ENCODE measurements around the gene ACACA.
"Not testable (repeated sequence)": the region's sequence is repeated elsewhere in the genome, so short reads cannot be mapped to it uniquely, and the experiment has no call there.

ACACA gene

GRCh38 chr17:37358830-37359681, 47.6 kb downstream of the ACACA start:
- CTCF ChIA-PET, result interaction anchor here (0.7 to 2.0 kb wide), 3 partner anchors 13 to 78 kb away, joined by 3 to 11 read pairs (median 4); no protein-coding TSS in a partner anchor
- peak overlapping the region; percentile 97 for H3K27ac ChIP-seq
- DNase-seq (ENCODE audit: low spot score), result peak; percentile 92
- TF ChIP-seq, protein P1, sequence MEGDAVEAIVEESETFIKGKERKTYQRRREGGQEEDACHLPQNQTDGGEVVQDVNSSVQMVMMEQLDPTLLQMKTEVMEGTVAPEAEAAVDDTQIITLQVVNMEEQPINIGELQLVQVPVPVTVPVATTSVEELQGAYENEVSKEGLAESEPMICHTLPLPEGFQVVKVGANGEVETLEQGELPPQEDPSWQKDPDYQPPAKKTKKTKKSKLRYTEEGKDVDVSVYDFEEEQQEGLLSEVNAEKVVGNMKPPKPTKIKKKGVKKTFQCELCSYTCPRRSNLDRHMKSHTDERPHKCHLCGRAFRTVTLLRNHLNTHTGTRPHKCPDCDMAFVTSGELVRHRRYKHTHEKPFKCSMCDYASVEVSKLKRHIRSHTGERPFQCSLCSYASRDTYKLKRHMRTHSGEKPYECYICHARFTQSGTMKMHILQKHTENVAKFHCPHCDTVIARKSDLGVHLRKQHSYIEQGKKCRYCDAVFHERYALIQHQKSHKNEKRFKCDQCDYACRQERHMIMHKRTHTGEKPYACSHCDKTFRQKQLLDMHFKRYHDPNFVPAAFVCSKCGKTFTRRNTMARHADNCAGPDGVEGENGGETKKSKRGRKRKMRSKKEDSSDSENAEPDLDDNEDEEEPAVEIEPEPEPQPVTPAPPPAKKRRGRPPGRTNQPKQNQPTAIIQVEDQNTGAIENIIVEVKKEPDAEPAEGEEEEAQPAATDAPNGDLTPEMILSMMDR (conservative IDR thresholded peaks at IDR 0.05; ENCODE audit: low read depth), result peak; percentile 25; the same call in 1 of the 2 replicates
- POLR2A ChIA-PET (ENCODE audit: low non-redundant PET), result interaction anchor here (0.6 kb wide), 1 partner anchor 58 kb away, joined by 4 read pairs; no protein-coding TSS in a partner anchor

GRCh38 chr17:37358098-37358829, 48.4 kb downstream of the ACACA start:
- TF ChIP-seq, protein P1 (conservative IDR thresholded peaks at IDR 0.05; ENCODE audit: low read depth), result no peak
- ChIA-PET CTCF (interaction anchor here (0.6 to 2.0 kb wide), 3 partner anchors 15 to 81 kb away, joined by 3 to 11 read pairs (median 4); no protein-coding TSS in a partner anchor), POLR2A (ENCODE audit: low non-redundant PET) (interaction anchor here (0.6 kb wide), 2 partner anchors 9 to 57 kb away, joined by 3 to 4 read pairs; no protein-coding TSS in a partner anchor)
- peak; percentile 62 for DNase-seq (ENCODE audit: low spot score)
- H3K27ac ChIP-seq, result peak overlapping the region; percentile 97

GRCh38 chr17:37356796-37357569, 49.7 kb downstream of the ACACA start:
- CTCF ChIA-PET; POLR2A ChIA-PET (ENCODE audit: low non-redundant PET): not testable (repeated sequence)
- peak overlapping the region; percentile 71 for H3K27ac ChIP-seq
- DNase-seq (ENCODE audit: low spot score), result peak; percentile 3

DNA sequence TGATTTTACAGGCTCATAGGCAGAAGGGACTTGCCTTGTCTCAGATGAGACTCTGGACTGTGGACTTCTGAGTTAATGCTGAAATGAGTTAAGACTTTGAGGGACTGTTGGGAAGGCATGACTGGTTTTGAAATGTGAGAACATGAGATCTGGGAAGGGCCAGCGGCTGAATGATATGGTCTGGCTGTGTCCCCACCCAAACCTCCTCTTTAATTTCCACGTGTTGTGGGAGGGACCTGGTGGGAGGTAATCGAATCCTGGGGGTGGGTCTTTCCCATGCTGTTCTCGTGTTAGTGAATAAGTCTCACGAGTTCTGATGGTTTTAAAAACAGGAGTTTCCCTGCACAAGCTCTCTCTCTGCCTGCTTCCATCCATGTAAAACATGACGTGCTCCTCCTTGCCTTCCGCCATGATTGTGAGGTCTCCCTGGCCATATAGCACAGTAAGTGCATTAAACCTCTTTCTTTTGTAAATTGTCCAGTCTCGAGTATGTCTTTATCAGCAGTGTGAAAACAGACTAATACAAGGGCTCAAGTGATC, 59.7 kb downstream of the ACACA start:
- DNase-seq (ENCODE audit: low spot score); POLR2A ChIA-PET (ENCODE audit: low non-redundant PET); H3K27ac ChIP-seq: not testable (repeated sequence)
- CTCF ChIA-PET, result interaction anchor here (0.6 to 1.0 kb wide), 2 partner anchors 79 to 137 kb away, joined by 3 to 4 read pairs; no protein-coding TSS in a partner anchor

DNA sequence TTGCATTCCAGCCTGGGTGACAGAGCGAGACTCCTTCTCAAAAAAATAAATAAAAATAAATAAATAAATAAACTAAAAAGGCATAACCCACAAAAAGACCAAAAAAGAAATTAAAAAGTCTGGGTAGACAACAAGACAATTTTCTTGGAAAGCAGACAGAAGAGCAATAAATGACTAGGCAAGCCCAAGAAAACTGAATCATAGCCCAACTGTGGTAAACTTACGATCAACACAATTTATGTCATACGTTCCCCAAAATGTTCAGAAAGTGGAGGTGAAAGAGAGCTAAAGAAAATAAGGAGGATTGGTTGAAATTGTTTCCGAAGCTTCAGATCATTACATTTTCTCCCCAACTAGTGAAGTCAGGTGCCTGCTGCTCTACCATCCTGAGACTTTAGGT, 62.1 kb downstream of the ACACA start:
- no peak overlapping the region for H3K27ac ChIP-seq
- CTCF ChIA-PET, result no interaction called here
- POLR2A ChIA-PET (ENCODE audit: low non-redundant PET), result no interaction called here
- TF ChIP-seq, protein P1 (conservative IDR thresholded peaks at IDR 0.05; ENCODE audit: low read depth), result no peak
- DNase-seq (ENCODE audit: low spot score), result no peak

DNA sequence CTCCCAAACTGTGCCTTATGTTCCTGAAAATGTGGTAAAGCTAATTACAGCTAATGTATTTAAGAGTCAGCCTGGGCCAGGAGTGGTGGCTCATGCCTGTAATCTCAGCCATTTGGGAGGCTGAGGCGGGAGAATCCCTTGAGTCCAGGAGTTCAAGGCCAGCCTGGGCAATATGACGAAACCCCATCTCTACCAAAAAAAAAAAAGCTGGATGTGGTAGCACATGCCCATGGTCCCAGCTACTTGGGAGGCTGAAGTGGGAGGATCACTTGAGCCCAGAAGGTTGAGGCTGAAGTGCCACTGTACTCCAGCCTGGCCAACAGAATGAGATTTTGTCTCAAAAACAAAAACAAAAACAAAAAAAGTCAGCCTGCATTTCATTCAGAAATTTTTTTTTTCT, 64.0 kb downstream of the ACACA start:
- TF ChIP-seq, protein P1 (conservative IDR thresholded peaks at IDR 0.05; ENCODE audit: low read depth), result no peak
- H3K27ac ChIP-seq, result no peak overlapping the region
- ChIA-PET CTCF (interaction anchor here (1.4 kb wide), 1 partner anchor 31 kb away, joined by 8 read pairs; no protein-coding TSS in a partner anchor), POLR2A (ENCODE audit: low non-redundant PET) (no interaction called here)
- no peak for DNase-seq (ENCODE audit: low spot score)

- ChIA-PET CTCF (no interaction called here), POLR2A (ENCODE audit: low non-redundant PET) (no interaction called here)
- TF ChIP-seq, protein P1 (conservative IDR thresholded peaks at IDR 0.05; ENCODE audit: low read depth), result no peak
These were observed 65.8 kb downstream of the ACACA start for GRCh38 chr17:37340804-37341203.

More at GRCh38 chr17:37340804-37341203, 65.8 kb downstream of the ACACA start:
- no peak for DNase-seq (ENCODE audit: low spot score)
- no peak overlapping the region for H3K27ac ChIP-seq
